ENCODE measurements around the gene MRPS31.
A peak's percentile ranks its signal among the peaks of the same experiment; 100 is the strongest.

The MRPS31 gene

DNA sequence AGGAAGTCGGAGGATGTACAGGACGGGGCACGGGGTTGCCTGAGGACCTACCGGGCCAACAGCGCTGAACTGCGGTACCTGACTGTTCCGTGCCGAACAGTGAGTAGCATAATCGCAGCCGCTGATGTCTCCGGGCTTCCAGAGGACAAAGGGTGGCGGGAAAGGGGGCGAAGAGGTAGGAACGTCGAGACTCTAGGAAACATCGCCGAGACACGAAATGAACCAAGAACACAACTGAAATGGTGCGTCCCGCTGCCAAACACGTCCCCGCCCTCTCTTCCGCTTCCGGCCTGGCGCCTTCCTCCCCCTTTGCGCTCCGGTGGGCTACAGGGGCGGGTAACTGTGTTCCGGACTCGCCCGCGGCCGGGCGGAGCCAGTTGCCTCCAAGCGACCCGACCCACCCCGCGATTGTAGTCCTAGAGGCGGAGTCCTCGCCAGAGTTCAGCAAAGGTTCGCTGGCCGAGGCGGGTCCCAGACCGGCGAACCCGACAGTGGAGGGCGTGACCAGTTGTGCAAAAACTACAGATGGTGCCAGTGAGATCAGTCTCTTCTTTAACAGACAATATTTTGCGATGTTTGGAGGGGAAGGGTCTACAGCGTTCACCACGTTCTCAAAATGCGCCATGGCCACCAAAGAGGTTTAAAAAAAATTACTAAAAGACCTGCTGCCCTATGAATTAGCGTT is at the start of gene MRPS31:
Gene MRPS31 (minus strand): TSS at position 257 of the 685 bp plus-strand sequence. CDS start 54 bp downstream, at position 203.
- peak; percentile 96 for DNase-seq (ENCODE audit: low spot score)

DNA sequence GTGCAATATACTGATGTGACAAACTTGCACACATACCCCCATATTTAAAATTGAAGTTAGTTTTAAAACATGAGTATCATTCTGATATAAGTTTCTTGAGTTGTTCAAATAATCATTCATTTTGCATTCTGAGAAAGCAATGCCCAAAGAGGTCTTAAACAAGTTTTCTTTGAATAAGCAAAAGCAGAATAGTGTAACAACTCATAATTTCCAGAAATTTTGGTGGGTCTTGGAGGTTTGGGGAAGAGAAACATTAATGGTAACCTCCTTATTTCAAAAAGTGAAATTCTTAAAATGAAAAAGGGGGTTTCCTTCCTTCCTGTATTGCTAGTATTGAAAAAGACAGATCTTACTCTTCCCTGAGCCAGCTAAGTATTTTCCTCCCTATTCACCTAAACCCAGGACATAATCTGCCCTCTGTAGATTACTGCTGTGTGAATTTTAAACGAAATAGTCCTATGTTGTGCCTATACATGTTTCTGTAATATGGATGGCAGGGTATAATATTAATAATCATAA is 48.9 kb upstream of the MRPS31 start:
- no peak for DNase-seq (ENCODE audit: low spot score)

DNA sequence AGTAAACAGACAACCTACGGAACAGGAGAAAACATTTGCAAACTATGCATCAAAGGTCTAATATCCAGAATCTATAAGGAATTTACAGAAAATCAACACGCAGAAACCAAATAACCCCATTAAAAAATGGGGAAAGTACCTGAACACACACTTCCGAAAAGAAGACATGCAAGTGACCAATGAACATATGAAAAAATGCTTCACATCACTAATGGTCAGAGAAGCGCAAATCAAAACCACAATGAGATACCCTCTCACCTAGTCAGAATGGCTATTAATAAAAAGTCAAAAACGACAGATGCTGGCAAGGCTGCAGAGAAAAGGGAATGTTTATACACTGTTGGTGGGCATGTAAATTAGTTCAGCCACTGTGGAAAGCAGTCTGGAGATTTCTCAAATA is 47.9 kb upstream of the MRPS31 start:
- no peak for DNase-seq (ENCODE audit: low spot score)

DNA sequence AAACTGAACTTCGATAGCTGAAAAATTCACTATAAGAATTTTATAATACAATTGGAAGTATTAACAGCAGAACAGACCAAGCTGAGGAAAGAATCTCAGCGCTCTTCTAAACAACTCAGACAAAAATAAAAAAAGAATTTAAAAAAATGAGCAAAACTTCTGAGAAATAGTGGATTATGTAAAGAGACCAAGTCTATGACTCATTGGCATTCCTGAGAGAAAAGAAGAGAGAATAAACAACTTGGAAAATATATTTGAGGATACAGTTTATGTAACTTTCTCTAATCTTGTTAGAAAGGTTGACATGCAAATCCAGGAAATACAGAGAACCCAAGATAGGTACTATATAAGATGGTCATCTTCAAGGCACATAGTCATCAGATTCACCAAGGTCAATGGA is 43.8 kb upstream of the MRPS31 start:
- DNase-seq (ENCODE audit: low spot score): no peak

DNA sequence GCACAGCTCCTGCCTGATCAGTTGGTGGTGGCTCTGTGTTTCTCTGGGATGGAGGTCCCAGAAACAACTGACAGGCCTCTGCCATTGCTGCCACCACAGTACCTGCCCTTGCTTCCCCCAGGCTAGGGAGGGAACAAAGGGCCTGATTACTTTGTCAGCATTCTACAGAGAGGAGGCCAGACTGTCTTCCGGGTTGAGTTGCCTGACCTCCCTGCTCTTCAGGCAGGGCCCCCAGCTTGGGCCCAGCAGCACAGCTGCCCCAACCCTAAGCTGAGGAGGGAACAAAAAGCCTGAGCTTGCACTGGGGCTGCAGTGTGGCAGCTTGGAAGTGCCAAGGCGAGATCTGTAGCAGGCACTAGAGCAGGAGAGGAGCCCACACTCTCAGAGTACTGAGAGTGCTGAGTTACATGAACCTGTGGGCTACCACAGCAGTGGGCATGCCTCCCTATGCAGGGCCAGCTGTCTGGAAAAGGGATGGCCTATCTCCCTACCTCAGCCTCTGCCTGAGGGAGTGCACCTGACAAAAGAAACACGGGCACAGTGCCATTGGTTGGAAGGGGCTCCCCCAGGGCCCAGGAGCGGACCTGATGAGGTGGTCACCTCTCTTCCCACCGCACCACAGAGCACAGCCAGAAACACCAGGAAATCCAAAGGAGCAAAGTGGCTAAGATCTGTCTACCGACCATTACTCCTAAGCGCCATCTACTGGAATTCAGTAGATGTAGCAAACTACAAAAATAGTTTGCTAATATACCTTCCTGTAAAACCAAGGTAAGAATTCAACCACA is 42.9 kb upstream of the MRPS31 start:
- no peak for DNase-seq (ENCODE audit: low spot score)

DNA sequence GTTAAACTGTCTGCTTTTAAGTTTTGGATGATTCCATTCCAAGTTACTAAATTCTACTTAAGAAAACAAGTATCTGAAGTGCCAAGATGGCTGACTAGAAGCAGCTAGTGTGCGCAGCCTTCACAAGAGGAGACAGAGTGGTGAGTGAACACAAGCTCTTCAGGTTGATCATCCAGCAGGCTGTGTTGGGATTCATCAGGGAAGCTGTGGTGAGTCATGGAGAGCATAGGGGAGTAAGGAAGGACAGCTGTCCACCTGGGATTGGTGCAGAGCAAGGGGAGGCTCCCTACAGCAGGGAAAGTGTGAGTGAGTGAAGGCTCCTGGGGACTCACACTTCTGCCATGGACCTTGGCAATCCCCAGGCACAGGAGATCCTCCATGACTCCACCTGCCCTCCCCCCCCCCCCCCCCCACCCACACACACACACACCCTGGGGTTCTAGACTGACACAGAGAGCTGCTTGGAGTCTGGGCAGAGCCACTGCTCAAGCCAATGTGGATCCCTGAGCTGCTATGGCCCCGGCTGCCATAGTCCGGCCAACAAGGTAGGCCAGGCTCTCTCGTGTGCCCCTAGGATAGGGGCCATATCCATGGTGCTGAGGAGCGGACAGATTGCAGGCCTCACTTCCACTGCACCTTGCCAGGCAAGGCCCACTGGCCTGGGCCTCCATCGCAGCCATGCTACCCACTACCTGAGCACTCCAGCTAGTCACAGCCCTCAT is 41.9 kb upstream of the MRPS31 start:
- no peak for DNase-seq (ENCODE audit: low spot score)

DNA sequence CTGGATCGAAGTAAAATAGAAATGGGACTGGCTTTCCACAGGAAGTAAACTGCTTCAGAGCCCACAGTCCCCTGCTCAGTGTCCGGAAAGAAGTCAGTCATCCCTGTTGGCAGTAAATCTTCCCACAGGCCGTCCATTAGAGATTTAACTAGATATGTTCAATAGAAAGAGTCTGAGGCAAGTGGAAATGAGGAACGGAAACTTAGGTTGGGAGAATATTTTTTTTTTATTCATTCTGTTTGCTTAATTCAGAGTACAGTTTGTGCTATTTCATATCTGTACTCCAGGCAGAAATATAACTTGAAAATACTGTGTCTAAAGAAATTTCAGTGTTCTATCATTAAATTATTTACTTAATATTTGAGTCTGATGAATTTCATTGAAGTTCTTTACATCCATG is 41.1 kb upstream of the MRPS31 start:
- no peak for DNase-seq (ENCODE audit: low spot score)

DNA sequence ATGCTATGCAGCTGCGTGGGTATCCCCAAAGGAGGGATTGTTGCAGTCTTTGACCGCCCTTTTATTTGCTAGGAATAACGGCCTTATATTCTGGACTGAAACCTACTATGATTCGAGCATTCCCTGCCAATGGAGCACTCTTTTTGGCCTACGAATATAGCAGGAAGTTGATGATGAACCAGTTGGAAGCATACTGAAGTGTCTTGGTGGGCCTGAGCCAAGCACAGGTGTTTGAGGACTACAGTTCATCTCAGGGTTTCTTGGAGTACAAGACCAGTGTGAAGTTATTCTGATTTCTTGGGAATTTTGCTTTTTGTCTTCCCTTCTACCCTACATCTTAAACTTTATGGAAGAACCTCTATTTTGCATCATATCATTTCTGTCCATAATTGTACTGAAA is 38.5 kb upstream of the MRPS31 start:
- DNase-seq (ENCODE audit: low spot score): no peak

DNA sequence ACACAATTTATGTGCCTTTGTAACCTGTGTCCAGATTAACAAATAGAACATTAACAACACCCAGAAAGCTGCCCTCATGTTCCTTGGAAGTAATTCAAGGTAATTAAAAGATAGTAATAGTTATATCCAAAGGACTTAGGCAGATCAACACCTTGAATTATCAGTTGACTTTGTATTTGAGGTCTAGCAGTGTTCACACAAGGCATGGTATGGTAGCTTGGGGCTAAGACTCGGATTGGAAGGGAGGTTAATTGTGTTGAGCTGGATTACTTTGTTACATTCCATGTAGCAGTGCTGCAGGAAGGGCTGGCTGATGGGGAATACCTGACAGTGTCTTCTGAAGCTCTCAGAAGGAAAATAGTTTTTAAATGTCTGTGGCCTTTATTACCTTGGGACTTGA is 35.3 kb upstream of the MRPS31 start:
- DNase-seq (ENCODE audit: low spot score): no peak

DNA sequence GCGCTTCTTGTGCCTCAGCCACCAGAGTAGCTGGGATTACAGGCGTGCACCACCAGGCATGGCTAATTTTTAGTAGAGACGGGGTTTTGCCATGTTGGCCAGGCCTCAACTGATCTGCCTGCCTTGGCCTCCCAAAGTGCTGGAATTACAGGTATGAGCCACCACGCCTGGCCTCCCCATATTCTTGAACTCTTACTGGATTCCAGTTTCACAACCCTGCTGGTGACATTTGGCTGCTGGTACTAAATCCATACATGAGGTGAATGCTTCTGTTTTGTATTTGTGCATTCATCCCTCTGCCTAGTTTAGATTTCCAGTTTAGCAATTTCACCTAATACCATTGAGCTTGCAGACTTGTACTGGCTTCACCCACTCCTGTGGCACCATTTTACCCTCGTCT is 32.3 kb upstream of the MRPS31 start:
- no peak for DNase-seq (ENCODE audit: low spot score)

DNA sequence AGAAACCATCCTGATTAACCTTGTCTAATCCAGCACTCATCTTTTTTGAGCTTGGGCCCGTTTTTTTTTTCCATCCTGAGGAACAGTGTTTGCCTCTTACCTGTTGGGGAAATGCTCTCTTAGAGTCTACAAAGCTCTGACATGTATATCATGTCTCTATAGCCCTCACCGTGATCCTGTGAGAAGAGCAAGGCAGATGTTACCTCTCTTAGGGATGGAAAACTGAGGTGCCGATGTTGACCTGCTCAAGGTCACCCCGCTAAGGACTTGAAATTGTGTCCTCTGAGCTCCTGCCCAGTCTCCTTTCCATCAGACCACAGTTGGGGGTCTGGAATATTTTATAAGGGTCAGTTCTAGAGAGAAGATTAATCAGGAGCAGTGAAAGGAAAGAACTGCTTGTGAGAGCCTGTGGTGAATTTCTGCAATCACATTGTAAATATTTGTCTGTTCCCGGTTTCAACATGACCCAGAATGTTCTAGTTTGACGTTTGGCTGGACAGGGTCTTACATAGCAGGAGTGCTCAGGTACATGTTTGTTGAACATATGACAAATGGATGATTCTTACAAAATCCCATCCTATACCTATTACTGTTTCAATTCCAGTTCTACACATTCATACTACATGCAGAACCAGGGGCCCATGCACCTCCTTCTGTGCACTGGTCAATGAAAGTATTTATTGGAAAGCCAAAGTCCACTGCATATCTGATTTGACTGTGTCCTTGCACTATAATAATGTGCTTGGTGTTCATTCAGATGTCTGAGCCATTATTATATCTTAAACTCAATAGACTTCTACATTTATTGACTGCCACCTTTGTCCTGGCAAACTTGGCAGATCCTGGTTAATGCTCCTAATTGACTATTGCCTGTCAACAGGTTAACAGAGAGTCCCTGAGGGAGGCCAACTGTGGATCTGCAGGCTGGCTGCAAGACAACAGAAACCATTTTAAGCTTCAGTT is 30.5 kb upstream of the MRPS31 start:
- no peak for DNase-seq (ENCODE audit: low spot score)

DNA sequence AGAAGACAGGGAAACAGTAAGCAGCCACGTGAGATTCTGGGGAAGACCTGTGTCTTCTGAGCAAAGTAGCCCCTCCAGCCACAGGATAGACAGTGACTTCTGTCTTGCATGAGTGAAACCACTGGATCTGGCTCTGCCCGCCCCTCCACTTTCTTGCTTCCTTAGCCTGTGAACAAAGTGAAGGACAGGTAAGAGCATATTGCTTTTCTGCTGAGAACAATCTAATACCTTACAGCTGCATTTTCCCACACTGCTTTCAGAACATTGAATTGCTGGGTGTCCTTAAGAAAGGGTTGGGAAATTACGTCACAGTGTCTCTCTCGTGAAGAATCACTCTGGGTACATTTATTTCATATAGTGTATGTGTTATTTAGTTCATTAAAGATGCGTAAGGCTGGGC is 29.6 kb upstream of the MRPS31 start:
- no peak for DNase-seq (ENCODE audit: low spot score)

DNA sequence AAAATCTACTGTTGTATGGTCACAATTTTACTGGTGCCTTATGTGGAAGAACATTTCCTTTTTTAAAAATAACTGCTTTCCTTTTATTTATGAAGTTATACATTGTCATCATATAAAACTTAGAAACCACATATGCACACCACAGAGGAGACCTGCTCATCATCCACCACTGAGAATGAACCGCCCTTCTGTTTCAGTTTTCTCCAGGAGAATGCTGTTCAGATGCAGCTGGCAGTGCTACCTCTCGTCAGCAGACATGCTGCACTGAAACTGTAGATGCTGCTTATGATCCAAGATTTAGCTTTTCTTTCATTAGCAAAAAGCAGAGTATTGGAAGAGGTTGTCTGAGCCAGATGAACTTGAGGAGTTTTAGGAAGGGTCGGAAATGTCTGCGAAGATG is 28.5 kb upstream of the MRPS31 start:
- DNase-seq (ENCODE audit: low spot score): no peak

DNA sequence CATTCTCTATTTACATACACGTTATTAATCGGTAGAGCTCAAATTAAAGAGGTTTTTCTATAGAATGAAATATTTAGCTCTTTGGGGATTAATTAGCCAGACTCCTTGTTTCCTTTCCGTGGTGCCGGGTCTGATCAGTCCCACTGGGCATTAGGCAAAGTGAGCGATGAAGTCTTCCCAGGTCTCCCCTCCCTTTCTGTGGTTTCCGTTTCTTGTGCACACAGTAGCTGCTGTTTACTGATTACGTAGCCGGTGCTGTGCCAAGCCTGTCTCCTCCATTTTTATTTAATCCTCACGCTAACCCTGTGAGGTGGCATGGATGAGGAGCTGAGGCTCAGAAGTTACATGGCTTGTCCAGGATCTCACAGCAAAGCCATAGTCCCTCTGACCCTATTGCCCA is 27.4 kb upstream of the MRPS31 start:
- DNase-seq (ENCODE audit: low spot score): no peak

DNA sequence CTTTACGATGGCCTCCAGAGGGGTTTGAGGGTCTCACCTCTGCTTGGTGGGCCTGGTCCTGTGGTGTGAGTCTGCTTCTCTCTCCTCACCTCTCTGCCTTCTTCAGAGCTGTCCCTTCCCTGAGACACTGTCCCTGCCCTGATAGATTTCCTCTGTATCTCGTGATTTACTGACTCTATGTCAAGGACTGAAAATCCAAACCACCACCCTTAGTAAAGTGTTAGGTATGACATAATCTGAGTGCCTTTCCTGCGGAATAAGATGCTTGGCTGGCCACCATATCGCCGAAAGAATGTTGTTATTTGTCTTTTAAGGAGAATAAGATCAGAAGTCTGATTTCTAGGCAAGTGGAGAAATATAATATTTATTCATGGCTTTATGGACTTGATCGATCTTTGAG is 25.7 kb upstream of the MRPS31 start:
- no peak for DNase-seq (ENCODE audit: low spot score)

DNA sequence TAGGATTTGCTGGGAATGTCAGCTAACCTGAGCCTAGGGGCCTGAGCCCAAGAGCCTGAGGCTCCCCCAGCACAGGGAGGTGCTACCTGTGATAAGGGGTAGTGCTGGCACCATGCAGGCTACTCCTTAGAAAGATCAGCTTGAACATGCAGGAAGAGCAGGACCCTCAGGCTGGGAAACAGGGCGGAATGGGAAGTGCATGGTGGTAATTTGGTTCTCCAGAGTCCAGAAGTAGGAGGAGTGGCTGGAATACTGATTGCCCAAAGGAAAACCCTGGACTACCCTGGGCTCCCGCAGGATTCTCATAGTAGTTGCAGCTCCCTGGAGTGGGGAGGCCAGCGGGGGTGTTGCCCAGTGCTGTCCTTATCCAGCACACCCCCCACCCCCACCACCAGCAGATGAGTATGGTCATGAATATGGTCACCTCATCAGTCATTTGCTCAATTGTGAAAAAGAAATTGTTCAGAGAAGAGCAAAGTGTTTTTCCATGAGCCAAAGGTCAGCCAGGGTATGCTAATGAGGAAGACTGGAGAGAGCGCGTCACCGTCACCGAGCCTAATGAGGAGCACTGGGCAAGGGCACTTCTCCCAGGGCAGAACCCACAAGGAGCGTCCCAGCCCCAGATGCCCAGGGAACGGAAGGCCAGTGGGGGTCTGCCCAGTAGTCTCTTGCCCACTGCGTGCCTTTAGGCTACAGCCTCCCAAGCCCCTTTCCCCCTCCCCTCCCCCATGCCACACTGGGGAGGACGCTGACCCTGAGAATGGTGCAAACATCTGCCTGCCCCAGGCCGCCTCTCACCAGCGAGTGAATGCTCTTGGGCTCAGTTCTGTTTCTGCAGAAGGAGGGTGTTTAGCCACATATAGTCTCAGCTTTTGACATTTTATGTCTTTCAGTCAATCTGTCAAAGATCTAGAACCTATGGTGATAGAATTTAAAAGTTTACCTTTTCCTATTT is 23.7 kb upstream of the MRPS31 start:
- no peak for DNase-seq (ENCODE audit: low spot score)

DNA sequence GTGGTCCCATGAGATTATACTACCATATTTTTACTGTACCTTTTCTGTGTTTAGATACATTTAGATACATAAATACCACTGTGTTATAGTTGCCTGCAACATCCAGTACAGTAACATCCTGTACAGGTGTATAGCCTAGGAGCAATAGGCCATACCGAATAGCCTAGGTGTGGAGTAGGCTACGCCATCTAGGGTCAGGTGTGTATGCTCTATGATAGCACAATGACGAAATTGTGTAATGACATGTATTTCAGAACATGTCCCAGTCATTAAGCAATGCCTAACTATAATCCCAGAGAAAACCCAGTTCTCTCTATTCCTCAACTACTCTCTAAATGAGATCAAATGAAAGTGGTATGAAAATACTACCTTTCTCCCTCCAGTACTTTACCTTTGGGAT is 22.3 kb upstream of the MRPS31 start:
- no peak for DNase-seq (ENCODE audit: low spot score)

DNA sequence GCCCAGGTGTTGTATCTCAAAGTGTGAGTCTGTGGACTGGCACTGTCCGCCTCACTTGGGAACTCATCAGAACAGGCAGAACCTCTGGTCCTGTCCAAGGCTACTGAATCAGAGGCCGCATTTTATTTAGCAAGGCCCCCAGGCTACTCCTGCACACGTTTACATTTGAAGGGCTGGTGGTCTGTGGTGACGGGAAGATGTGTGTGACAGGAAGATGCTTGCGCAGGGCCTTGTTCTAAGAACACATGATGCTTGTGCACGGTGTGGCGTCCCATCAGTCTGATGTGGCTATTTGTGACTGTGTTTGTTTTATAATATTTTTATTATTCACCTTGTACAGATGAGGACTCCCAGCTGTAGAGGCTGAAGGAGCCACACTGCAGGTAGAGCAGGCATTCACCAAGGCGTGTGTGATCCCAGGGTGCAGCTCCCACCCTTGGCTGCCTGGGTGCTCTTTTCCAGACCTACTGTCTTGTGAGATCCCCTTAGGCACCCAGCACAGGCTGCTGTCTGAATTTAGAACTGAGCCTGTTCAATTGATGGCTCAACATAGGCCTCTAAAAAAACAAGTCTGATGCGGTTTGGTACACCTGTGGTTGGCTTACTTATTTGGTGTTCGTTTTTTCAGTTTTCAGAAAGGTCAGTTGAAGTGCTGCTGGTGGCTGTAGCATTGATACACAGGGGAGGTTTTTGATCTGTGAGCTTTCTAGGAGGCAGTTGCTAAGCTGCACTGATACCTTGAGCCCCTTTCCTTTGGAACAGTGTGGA is 21.5 kb upstream of the MRPS31 start:
- DNase-seq (ENCODE audit: low spot score): no peak

DNA sequence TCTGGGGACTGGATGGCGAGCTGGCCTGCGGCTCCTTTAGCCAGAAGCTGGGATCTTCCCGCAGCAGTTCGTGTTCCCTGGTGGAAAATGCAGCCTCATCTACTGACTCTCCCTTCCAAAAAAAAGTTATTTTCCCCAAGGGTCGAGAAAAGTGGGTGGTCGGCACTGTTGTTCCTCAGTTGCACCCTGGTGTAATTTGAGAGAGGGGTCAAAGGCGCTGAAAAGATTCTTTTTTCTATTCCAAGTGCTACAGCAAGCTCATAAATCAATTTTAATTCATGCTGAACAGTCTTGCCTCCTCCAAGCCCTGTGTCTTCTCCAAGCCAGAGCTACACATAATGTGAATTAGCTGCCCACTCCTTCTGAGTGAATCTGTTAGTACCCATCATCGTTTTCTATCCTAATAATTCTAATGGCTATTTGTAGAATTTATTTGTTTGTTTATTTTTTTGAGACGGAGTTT is 19.2 kb upstream of the MRPS31 start:
- no peak for DNase-seq (ENCODE audit: low spot score)

All from putamen (tissue), 1 donor.